ENCODE results near the gene SDK1.

The SDK1 gene

GRCh38 chr7:3332308-3332707 is 31.3 kb downstream of the SDK1 start:
- no peak overlapping the region for H2AFZ ChIP-seq (ENCODE audit: low read depth, low read length)
- H2BK120ac ChIP-seq (ENCODE audit: low read depth, low read length), result no peak overlapping the region
- H3K4me2 ChIP-seq (ENCODE audit: low read length, poor library complexity, severe bottlenecking), result no peak overlapping the region
- H4K8ac ChIP-seq (ENCODE audit: low read length), result no peak overlapping the region
- no peak overlapping the region for H2BK15ac ChIP-seq (ENCODE audit: low read depth, poor library complexity, severe bottlenecking)
- H4K91ac ChIP-seq (ENCODE audit: low read length), result no peak overlapping the region
- H2BK5ac ChIP-seq (ENCODE audit: low read depth, low read length, poor library complexity, severe bottlenecking), result no peak overlapping the region
- peaks cover 3% of the 10 kb centered on the region for H3K4me1 ChIP-seq (ENCODE audit: control insufficient read depth, insufficient read depth, low read depth, low read length)
- no peak overlapping the region for H3K9ac ChIP-seq (ENCODE audit: low read length)
- no peak overlapping the region for H2AK5ac ChIP-seq (ENCODE audit: low read length, severe bottlenecking)
- H3K4ac ChIP-seq (ENCODE audit: low read depth in 1 of 2, low read length in 2 of 2), result no peak overlapping the region
- H2BK12ac ChIP-seq (ENCODE audit: low read length in 2 of 2), result no peak overlapping the region
- H3K14ac ChIP-seq (ENCODE audit: low read length in 2 of 2), result no peak overlapping the region
- H3K36me3 ChIP-seq (ENCODE audit: control insufficient read depth in 1 of 2, insufficient read depth in 2 of 2, low read depth in 1 of 2, low read length in 2 of 2), result no peaks in the 10 kb centered on the region
- H3K18ac ChIP-seq (ENCODE audit: low read depth in 1 of 2, low read length in 2 of 2), result no peak overlapping the region
- no peak overlapping the region for H3K27ac ChIP-seq (ENCODE audit: low read length, poor library complexity, severe bottlenecking)
- H3K27me3 ChIP-seq (ENCODE audit: control insufficient read depth in 1 of 2, insufficient read depth in 1 of 2, low read length in 2 of 2), result no peaks in the 10 kb centered on the region
- no peak overlapping the region for H3K23ac ChIP-seq (ENCODE audit: low read length in 2 of 2)
- H3K9me3 ChIP-seq (ENCODE audit: control insufficient read depth, low read length), result no peaks in the 10 kb centered on the region
- peaks cover 13% of the 10 kb centered on the region for H3K79me1 ChIP-seq (replicated peaks; ENCODE audit: low read length, poor library complexity, severe bottlenecking)
- WGBS, result no CpG with 5 or more reads among the region's 2 CpGs
- no peak for DNase-seq
- no peak overlapping the region for H3K4me3 ChIP-seq (ENCODE audit: insufficient read depth in 1 of 2, low read depth in 1 of 2, low read length in 2 of 2)

GRCh38 chr7:3333861-3334260 is 32.8 kb downstream of the SDK1 start:
- H3K4me3 ChIP-seq (ENCODE audit: insufficient read depth in 1 of 2, low read depth in 1 of 2, low read length in 2 of 2), result no peak overlapping the region
- no peak overlapping the region for H3K4ac ChIP-seq (ENCODE audit: low read depth in 1 of 2, low read length in 2 of 2)
- no peak overlapping the region for H2BK15ac ChIP-seq (ENCODE audit: low read depth, poor library complexity, severe bottlenecking)
- no peak overlapping the region for H4K91ac ChIP-seq (ENCODE audit: low read length)
- H3K18ac ChIP-seq (ENCODE audit: low read depth in 1 of 2, low read length in 2 of 2), result no peak overlapping the region
- H2BK120ac ChIP-seq (ENCODE audit: low read depth, low read length), result no peak overlapping the region
- no peak overlapping the region for H3K4me2 ChIP-seq (ENCODE audit: low read length, poor library complexity, severe bottlenecking)
- H3K23ac ChIP-seq (ENCODE audit: low read length in 2 of 2), result no peak overlapping the region
- no peak overlapping the region for H2BK12ac ChIP-seq (ENCODE audit: low read length in 2 of 2)
- WGBS, result 94% methylated on average over 2 of the region's 2 CpGs
- no peak overlapping the region for H4K8ac ChIP-seq (ENCODE audit: low read length)
- no peaks in the 10 kb centered on the region for H3K9me3 ChIP-seq (ENCODE audit: control insufficient read depth, low read length)
- H2AK5ac ChIP-seq (ENCODE audit: low read length, severe bottlenecking), result no peak overlapping the region
- H3K27ac ChIP-seq (ENCODE audit: low read length, poor library complexity, severe bottlenecking), result no peak overlapping the region
- H3K14ac ChIP-seq (ENCODE audit: low read length in 2 of 2), result no peak overlapping the region
- H2AFZ ChIP-seq (ENCODE audit: low read depth, low read length), result no peak overlapping the region
- no peak for DNase-seq
- H2BK5ac ChIP-seq (ENCODE audit: low read depth, low read length, poor library complexity, severe bottlenecking), result no peak overlapping the region
- no peaks in the 10 kb centered on the region for H3K27me3 ChIP-seq (ENCODE audit: control insufficient read depth in 1 of 2, insufficient read depth in 1 of 2, low read length in 2 of 2)
- no peaks in the 10 kb centered on the region for H3K36me3 ChIP-seq (ENCODE audit: control insufficient read depth in 1 of 2, insufficient read depth in 2 of 2, low read depth in 1 of 2, low read length in 2 of 2)
- peaks cover 3% of the 10 kb centered on the region for H3K4me1 ChIP-seq (ENCODE audit: control insufficient read depth, insufficient read depth, low read depth, low read length)
- peaks cover 13% of the 10 kb centered on the region for H3K79me1 ChIP-seq (replicated peaks; ENCODE audit: low read length, poor library complexity, severe bottlenecking)
- no peak overlapping the region for H3K9ac ChIP-seq (ENCODE audit: low read length)

- no peak overlapping the region for H3K9ac ChIP-seq (ENCODE audit: low read length)
- 89% methylated on average over 6 of the region's 6 CpGs for WGBS
- no peak for DNase-seq
Measured at GRCh38 chr7:3336042-3336665, 35.1 kb downstream of the SDK1 start.

GRCh38 chr7:3338161-3338560 is 37.1 kb downstream of the SDK1 start:
- Histone ChIP-seq H3K4me1 (ENCODE audit: control insufficient read depth, insufficient read depth, low read depth, low read length) (peaks cover 3% of the 10 kb centered on the region), H3K79me1 (replicated peaks; ENCODE audit: low read length, poor library complexity, severe bottlenecking) (peaks cover 7% of the 10 kb centered on the region), H2BK120ac (ENCODE audit: low read depth, low read length) (no peak overlapping the region), H2BK5ac (ENCODE audit: low read depth, low read length, poor library complexity, severe bottlenecking) (no peak overlapping the region), H2BK15ac (ENCODE audit: low read depth, poor library complexity, severe bottlenecking) (no peak overlapping the region), H3K18ac (ENCODE audit: low read depth in 1 of 2, low read length in 2 of 2) (no peak overlapping the region), H2BK12ac (ENCODE audit: low read length in 2 of 2) (no peak overlapping the region), H4K91ac (ENCODE audit: low read length) (no peak overlapping the region), H3K36me3 (ENCODE audit: control insufficient read depth in 1 of 2, insufficient read depth in 2 of 2, low read depth in 1 of 2, low read length in 2 of 2) (no peaks in the 10 kb centered on the region), H2AFZ (ENCODE audit: low read depth, low read length) (no peak overlapping the region), H3K4me2 (ENCODE audit: low read length, poor library complexity, severe bottlenecking) (no peak overlapping the region), H3K9me3 (ENCODE audit: control insufficient read depth, low read length) (peaks cover 4% of the 10 kb centered on the region), H4K8ac (ENCODE audit: low read length) (no peak overlapping the region), H3K9ac (ENCODE audit: low read length) (no peak overlapping the region), H3K23ac (ENCODE audit: low read length in 2 of 2) (no peak overlapping the region), H3K14ac (ENCODE audit: low read length in 2 of 2) (no peak overlapping the region), H3K27me3 (ENCODE audit: control insufficient read depth in 1 of 2, insufficient read depth in 1 of 2, low read length in 2 of 2) (no peaks in the 10 kb centered on the region), H3K4me3 (ENCODE audit: insufficient read depth in 1 of 2, low read depth in 1 of 2, low read length in 2 of 2) (no peak overlapping the region), H3K4ac (ENCODE audit: low read depth in 1 of 2, low read length in 2 of 2) (no peak overlapping the region), H3K27ac (ENCODE audit: low read length, poor library complexity, severe bottlenecking) (no peak overlapping the region), H2AK5ac (ENCODE audit: low read length, severe bottlenecking) (no peak overlapping the region)
- WGBS, result 51% methylated on average over 3 of the region's 3 CpGs
- peak; percentile 38 for DNase-seq

More at GRCh38 chr7:3336042-3336665, 35.1 kb downstream of the SDK1 start:
- H3K9me3 ChIP-seq (ENCODE audit: control insufficient read depth, low read length), result peaks cover 4% of the 10 kb centered on the region
- H3K14ac ChIP-seq (ENCODE audit: low read length in 2 of 2), result no peak overlapping the region
- H2BK12ac ChIP-seq (ENCODE audit: low read length in 2 of 2), result no peak overlapping the region
- H3K23ac ChIP-seq (ENCODE audit: low read length in 2 of 2), result no peak overlapping the region
- no peak overlapping the region for H2AFZ ChIP-seq (ENCODE audit: low read depth, low read length)
- peak overlapping the region in 1 of 2 experiments; percentile 11 for H3K18ac ChIP-seq (ENCODE audit: low read depth in 1 of 2, low read length in 2 of 2)
- H3K27ac ChIP-seq (ENCODE audit: low read length, poor library complexity, severe bottlenecking), result no peak overlapping the region
- H4K8ac ChIP-seq (ENCODE audit: low read length), result no peak overlapping the region
- H3K4me2 ChIP-seq (ENCODE audit: low read length, poor library complexity, severe bottlenecking), result no peak overlapping the region
- peak overlapping the region; percentile 39 for H2BK15ac ChIP-seq (ENCODE audit: low read depth, poor library complexity, severe bottlenecking)
- H3K4me1 ChIP-seq (ENCODE audit: control insufficient read depth, insufficient read depth, low read depth, low read length), result peaks cover 3% of the 10 kb centered on the region
- H3K4ac ChIP-seq (ENCODE audit: low read depth in 1 of 2, low read length in 2 of 2), result no peak overlapping the region
- H3K79me1 ChIP-seq (replicated peaks; ENCODE audit: low read length, poor library complexity, severe bottlenecking), result peaks cover 10% of the 10 kb centered on the region
- H3K27me3 ChIP-seq (ENCODE audit: control insufficient read depth in 1 of 2, insufficient read depth in 1 of 2, low read length in 2 of 2), result no peaks in the 10 kb centered on the region
- H4K91ac ChIP-seq (ENCODE audit: low read length), result no peak overlapping the region
- H2BK5ac ChIP-seq (ENCODE audit: low read depth, low read length, poor library complexity, severe bottlenecking), result no peak overlapping the region
- H2BK120ac ChIP-seq (ENCODE audit: low read depth, low read length), result no peak overlapping the region
- H3K4me3 ChIP-seq (ENCODE audit: insufficient read depth in 1 of 2, low read depth in 1 of 2, low read length in 2 of 2), result no peak overlapping the region
- no peak overlapping the region for H2AK5ac ChIP-seq (ENCODE audit: low read length, severe bottlenecking)
- no peaks in the 10 kb centered on the region for H3K36me3 ChIP-seq (ENCODE audit: control insufficient read depth in 1 of 2, insufficient read depth in 2 of 2, low read depth in 1 of 2, low read length in 2 of 2)

Measured in mesenchymal stem cell (in vitro differentiated cells and primary cell).